GM23248 (cell line): Measurements from ENCODE around the gene MEGF6. TPM values are rescaled to one million over a fixed set of nuclear protein-coding genes. Genes with fewer than 3 reads are reported as not detected.

Experiments
- DNase-seq: peaks from one replicate; pipeline ENCODE4 v3.0.0-alpha.2; 2015
- H2AFZ ChIP-seq: fragments of 200-600 bp; sonication (generic); 2 replicates; pipeline ENCODE4 v1.6.1; 2016; ENCODE audit warnings: antibody characterized with exemption
- H3F3A ChIP-seq: fragments of 200-600 bp; sonication (generic); 2 replicates; pipeline ENCODE4 v1.6.1; 2016; ENCODE audit warnings: mild to moderate bottlenecking, antibody characterized with exemption, mixed run types; ENCODE audit not compliant: insufficient read depth
- H3K27ac ChIP-seq: fragments of 200-600 bp; sonication (generic); 2 replicates; pipeline ENCODE4 v1.5.1; 2016; ENCODE audit warnings: mild to moderate bottlenecking
- H3K27me3 ChIP-seq: fragments of 200-600 bp; sonication (generic); replicated peaks from 2 replicates; pipeline ENCODE4 v1.6.1; 2016; ENCODE audit warnings: mild to moderate bottlenecking; ENCODE audit not compliant: insufficient read depth
- H3K36me3 ChIP-seq: fragments of 200-600 bp; sonication (generic); 2 replicates; pipeline ENCODE4 v1.6.1; 2016; ENCODE audit warnings: low read depth, mild to moderate bottlenecking
- H3K4me1 ChIP-seq: fragments of 200-600 bp; sonication (generic); 2 replicates; pipeline ENCODE4 v1.6.1; 2016; ENCODE audit warnings: mild to moderate bottlenecking; ENCODE audit not compliant: insufficient read depth
- H3K4me2 ChIP-seq: fragments of 200-600 bp; sonication (generic); one replicate; pipeline ENCODE4 v1.6.1; 2016; ENCODE audit warnings: mild to moderate bottlenecking; ENCODE audit not compliant: unreplicated experiment
- H3K4me3 ChIP-seq: fragments of 200-600 bp; sonication (generic); 2 replicates; pipeline ENCODE4 v1.5.1; 2016; ENCODE audit warnings: mild to moderate bottlenecking
- H3K79me2 ChIP-seq: fragments of 200-600 bp; sonication (generic); 2 replicates; pipeline ENCODE4 v1.6.1; 2016; ENCODE audit warnings: mild to moderate bottlenecking; ENCODE audit not compliant: insufficient read depth
- H3K9ac ChIP-seq: fragments of 200-600 bp; sonication (generic); 2 replicates; pipeline ENCODE4 v1.6.1; 2016; ENCODE audit warnings: mild to moderate bottlenecking
- H3K9me2 ChIP-seq: fragments of 200-600 bp; sonication (generic); 2 replicates; pipeline ENCODE4 v1.6.1; 2016; ENCODE audit warnings: mixed run types, mild to moderate bottlenecking, moderate library complexity; ENCODE audit not compliant: insufficient read depth
- H3K9me3 ChIP-seq: fragments of 200-600 bp; sonication (generic); one replicate; pipeline ENCODE4 v1.6.1; 2017; ENCODE audit warnings: low read depth
- H4K20me1 ChIP-seq: fragments of 200-600 bp; sonication (generic); 2 replicates; pipeline ENCODE4 v1.6.0; 2016; ENCODE audit not compliant: insufficient read depth
- EZH2 ChIP-seq: fragments of 200-600 bp; sonication (generic); IDR thresholded peaks from 2 replicates; pipeline ENCODE4 v1.6.1; 2018; ENCODE audit warnings: antibody characterized with exemption, mild to moderate bottlenecking; ENCODE audit not compliant: insufficient read depth, poor library complexity, severe bottlenecking
- EZH2phosphoT487 ChIP-seq: fragments of 200-600 bp; sonication (generic); IDR thresholded peaks from 2 replicates; pipeline ENCODE4 v1.6.1; 2018; ENCODE audit warnings: antibody characterized with exemption, moderate library complexity, mild to moderate bottlenecking, low read depth; ENCODE audit not compliant: insufficient read depth
- WGBS, 2 experiments: methylation state at CpG; one replicate each; pipeline ENCODE4 v1.1.6; 2015 to 2017; ENCODE audit warnings: low lambda C conversion rate in 2 of 2, low coverage in 1 of 2; ENCODE audit errors: missing lambda C conversion rate in 2 of 2; 5-methylcytosine and 5-hydroxymethylcytosine counted together
- in situ Hi-C: fragments of 300-500 bp; cut with MboI; formaldehyde crosslinking; loops from 2 replicates; pipeline ENCODE4 v1.15.0; 2020
- polyA plus RNA-seq: library from polyadenylated mRNA; unstranded; fragments of >200 nt; fragmentation: Nextera tagmentation; extraction: Ambion mirVana; gene quantifications from 2 replicates; pipeline ENCODE4 v1.2.1, GENCODE V29; 2016
- total RNA-seq: library from RNA; depleted of rRNA; stranded (reverse); fragments of >200 nt; shearing (Covaris generic); gene quantifications from 2 replicates; pipeline ENCODE4 v1.2.3, GENCODE V29; 2014

MEGF6 gene
- total and polyA plus RNA-seq, 2 experiments from 2014 or later: 37.9 to 108 TPM

DNA sequence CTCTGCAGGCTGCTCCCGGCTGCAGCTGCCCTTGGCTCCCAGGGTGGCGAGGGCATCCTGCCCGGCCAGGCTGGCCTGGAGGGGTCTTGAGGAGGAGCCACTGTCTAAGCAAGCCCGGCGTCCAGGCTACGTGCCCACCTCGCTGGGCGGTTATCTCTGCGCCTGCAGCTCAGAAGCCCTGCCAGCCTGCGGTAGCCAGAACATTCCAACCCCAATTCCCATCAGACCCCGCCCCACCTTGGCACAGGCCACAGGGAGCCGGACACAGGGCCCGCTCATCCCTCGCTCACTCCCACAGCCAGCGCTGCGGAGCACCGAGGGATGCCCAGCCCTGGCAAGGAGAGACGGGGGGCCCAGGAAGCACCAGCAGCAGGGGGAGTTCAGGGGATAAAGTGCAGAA, 53.9 kb downstream of the MEGF6 start:
- H4K20me1 ChIP-seq: no peaks in the 10 kb centered on the region
- TF ChIP-seq EZH2phosphoT487 (no peak), EZH2 (no peak)
- H3K79me2 ChIP-seq: no peaks in the 10 kb centered on the region
- H3K4me3 ChIP-seq: no peak overlapping the region
- H3K27me3 ChIP-seq: peaks cover 10% of the 10 kb centered on the region; the same call in 1 of the 2 replicates
- in situ Hi-C loops: no loop called here
- H3K27ac ChIP-seq: no peak overlapping the region
- DNase-seq: no peak
- H3K9ac ChIP-seq: no peak overlapping the region
- no peaks in the 10 kb centered on the region for H3F3A ChIP-seq
- WGBS, 2 experiments: 23 to 33% methylated on average over 18 of the region's 18 CpGs
- no peaks in the 10 kb centered on the region for H3K36me3 ChIP-seq
- no peaks in the 10 kb centered on the region for H3K9me2 ChIP-seq
- H3K4me2 ChIP-seq: no peak overlapping the region
- no peak overlapping the region for H2AFZ ChIP-seq
- no peaks in the 10 kb centered on the region for H3K9me3 ChIP-seq
- H3K4me1 ChIP-seq: no peaks in the 10 kb centered on the region

- WGBS, 2 experiments: 79 to 80% methylated on average over 17 of the region's 17 CpGs
- Histone ChIP-seq H3K4me3 (no peak overlapping the region), H3K27ac (no peak overlapping the region), H3K4me2 (no peak overlapping the region), H3F3A (no peaks in the 10 kb centered on the region), H3K4me1 (no peaks in the 10 kb centered on the region), H3K9me3 (no peaks in the 10 kb centered on the region), H4K20me1 (no peaks in the 10 kb centered on the region), H2AFZ (no peak overlapping the region), H3K9me2 (no peaks in the 10 kb centered on the region), H3K9ac (no peak overlapping the region), H3K27me3 (peaks cover 6% of the 10 kb centered on the region; the same call in 1 of the 2 replicates), H3K36me3 (no peaks in the 10 kb centered on the region), H3K79me2 (no peaks in the 10 kb centered on the region)
- TF ChIP-seq EZH2phosphoT487: no peak
- TF ChIP-seq EZH2: no peak
- DNase-seq: no peak
- in situ Hi-C loops: no loop called here
These were observed 55.0 kb downstream of the MEGF6 start for GRCh38 chr1:3556336-3556735.

DNA sequence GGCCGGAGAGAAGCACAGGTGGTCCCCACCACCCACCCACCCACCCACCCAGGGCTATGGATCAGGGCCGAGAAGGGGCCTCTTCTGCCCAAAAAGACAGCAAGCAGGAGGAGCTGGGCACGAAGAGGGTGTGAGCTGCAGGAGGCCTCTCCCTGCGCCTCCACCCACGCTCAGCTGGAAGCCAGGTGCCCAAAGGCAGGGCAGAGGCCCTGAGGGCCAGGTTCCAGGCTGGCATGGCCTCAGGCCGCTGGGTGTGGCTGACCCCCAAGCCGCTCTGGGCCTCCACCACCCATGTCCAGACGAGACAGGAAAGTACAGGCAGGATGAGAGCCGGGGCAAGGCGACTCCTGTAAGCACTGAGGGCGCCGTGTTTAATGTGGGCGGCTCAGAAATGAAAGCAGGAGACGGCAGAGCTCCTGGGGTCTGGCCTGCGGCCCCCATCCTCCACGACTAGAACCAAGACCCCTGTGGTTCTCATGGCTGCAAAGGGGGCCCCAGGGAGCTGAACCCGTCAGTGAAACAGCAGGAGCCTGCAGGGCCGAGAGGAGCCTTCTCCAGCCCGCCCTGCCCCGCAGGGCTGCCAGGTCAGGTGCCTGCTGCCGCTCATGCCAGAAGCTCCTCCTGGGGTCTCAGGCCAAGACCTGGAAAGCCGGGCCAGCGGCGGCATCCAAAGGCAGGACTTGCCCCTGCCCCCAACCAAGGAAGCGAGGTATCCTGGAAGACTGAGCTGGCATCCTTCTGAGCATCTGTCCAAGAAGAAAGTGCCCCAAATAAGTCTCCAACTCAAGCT, 56.0 kb downstream of the MEGF6 start:
- H3K9me2 ChIP-seq: no peaks in the 10 kb centered on the region
- no peaks in the 10 kb centered on the region for H3K9me3 ChIP-seq
- DNase-seq: no peak
- WGBS, 2 experiments: 76 to 88% methylated on average over 24 to 25 of the region's 25 CpGs
- no peaks in the 10 kb centered on the region for H3K4me1 ChIP-seq
- H3K27me3 ChIP-seq: peaks cover 6% of the 10 kb centered on the region; the same call in 1 of the 2 replicates
- no peaks in the 10 kb centered on the region for H4K20me1 ChIP-seq
- no peak overlapping the region for H3K9ac ChIP-seq
- H2AFZ ChIP-seq: no peak overlapping the region
- TF ChIP-seq EZH2phosphoT487 (no peak), EZH2 (no peak)
- no peaks in the 10 kb centered on the region for H3K79me2 ChIP-seq
- no peak overlapping the region for H3K4me3 ChIP-seq
- no peak overlapping the region for H3K27ac ChIP-seq
- H3F3A ChIP-seq: no peaks in the 10 kb centered on the region
- no peaks in the 10 kb centered on the region for H3K36me3 ChIP-seq
- in situ Hi-C loops: no loop called here
- no peak overlapping the region for H3K4me2 ChIP-seq

- Histone ChIP-seq H3K4me2 (no peak overlapping the region), H3F3A (no peaks in the 10 kb centered on the region), H4K20me1 (no peaks in the 10 kb centered on the region), H2AFZ (no peak overlapping the region), H3K79me2 (no peaks in the 10 kb centered on the region), H3K9ac (no peak overlapping the region), H3K27ac (no peak overlapping the region), H3K27me3 (peaks cover 6% of the 10 kb centered on the region; the same call in 1 of the 2 replicates), H3K4me3 (no peak overlapping the region), H3K36me3 (no peaks in the 10 kb centered on the region), H3K9me3 (no peaks in the 10 kb centered on the region), H3K4me1 (no peaks in the 10 kb centered on the region), H3K9me2 (no peaks in the 10 kb centered on the region)
- no peak for DNase-seq
- in situ Hi-C loops: no loop called here
- TF ChIP-seq EZH2 (no peak), EZH2phosphoT487 (no peak)
- WGBS, 2 experiments: 64 to 73% methylated on average over 10 to 11 of the region's 11 CpGs
These were observed 57.4 kb downstream of the MEGF6 start for GRCh38 chr1:3553940-3554223.
